Keratinocyte (primary cell): Measurements from ENCODE around the gene FBXL22. TPM values are rescaled to one million over a fixed set of nuclear protein-coding genes. Genes with fewer than 3 reads are reported as not detected.

Experiments used
- DNase-seq: peaks from one replicate; pipeline ENCODE4 v3.0.0-alpha.2; 2011; ENCODE audit warnings: low read depth, missing footprints, low spot score
- FAIRE-seq: peaks from 2 replicates; lab custom pipeline; 2011; peaks lifted over from hg19 to GRCh38; lab: Jason Lieb, UNC
- H2AFZ ChIP-seq: 2 replicates; pipeline ENCODE4 v1.6.0; 2012; ENCODE audit warnings: low read length, control low read depth, inconsistent platforms; ENCODE audit not compliant: control insufficient read depth
- H3K27ac ChIP-seq: 2 replicates; pipeline ENCODE4 v1.5.1; 2011; ENCODE audit warnings: low read length; ENCODE audit not compliant: control insufficient read depth, insufficient read depth
- H3K27me3 ChIP-seq: 3 replicates; pipeline ENCODE4 v1.6.0; 2011; ENCODE audit warnings: low read length; ENCODE audit not compliant: control insufficient read depth, insufficient read depth; ENCODE audit errors: extremely low read depth
- H3K36me3 ChIP-seq, 2 experiments: 2 replicates in 1 of 2; 3 replicates in 1 of 2; pipeline ENCODE4 v1.5.1; 2011; ENCODE audit warnings: low read length in 2 of 2, mild to moderate bottlenecking in 1 of 2; ENCODE audit not compliant: control insufficient read depth in 2 of 2, insufficient read depth in 2 of 2; ENCODE audit errors: extremely low read depth in 1 of 2
- H3K4me1 ChIP-seq: 3 replicates; pipeline ENCODE4 v1.5.1; 2011; ENCODE audit warnings: low read length; ENCODE audit not compliant: control insufficient read depth, insufficient read depth; ENCODE audit errors: extremely low read depth
- H3K4me2 ChIP-seq: 3 replicates; pipeline ENCODE4 v1.6.0; 2011; ENCODE audit warnings: low read depth, low read length; ENCODE audit not compliant: control insufficient read depth, insufficient read depth; ENCODE audit errors: extremely low read depth
- H3K4me3 ChIP-seq, 3 experiments: fragments of 200-600 bp in 1 of 3; sonication (generic) in 1 of 3; 2 replicates in 2 of 3; 3 replicates in 1 of 3; pipeline ENCODE4 v1.5.1; 2011 to 2016; ENCODE audit warnings: low read length in 3 of 3, mild to moderate bottlenecking in 3 of 3, control low read depth in 2 of 3, inconsistent platforms in 1 of 3, low read depth in 1 of 3, mixed read lengths in 1 of 3, mixed run types in 1 of 3, moderate library complexity in 1 of 3; ENCODE audit not compliant: control insufficient read depth in 2 of 3, insufficient read depth in 2 of 3; ENCODE audit errors: extremely low read depth in 1 of 3
- H3K79me2 ChIP-seq: 2 replicates; pipeline ENCODE4 v1.6.0; 2012; ENCODE audit warnings: low read length; ENCODE audit not compliant: control insufficient read depth, insufficient read depth
- H3K9ac ChIP-seq: 3 replicates; pipeline ENCODE4 v1.6.0; 2011; ENCODE audit warnings: low read length; ENCODE audit not compliant: control insufficient read depth, insufficient read depth; ENCODE audit errors: extremely low read depth
- H3K9me1 ChIP-seq: 3 replicates; pipeline ENCODE4 v1.6.0; 2011; ENCODE audit warnings: low read length; ENCODE audit not compliant: control insufficient read depth, insufficient read depth; ENCODE audit errors: extremely low read depth
- H3K9me3 ChIP-seq: 2 replicates; pipeline ENCODE4 v1.5.1; 2012; ENCODE audit warnings: low read depth, low read length; ENCODE audit not compliant: control insufficient read depth
- H4K20me1 ChIP-seq: 3 replicates; pipeline ENCODE4 v1.6.0; 2011; ENCODE audit warnings: low read length; ENCODE audit not compliant: control insufficient read depth, insufficient read depth; ENCODE audit errors: extremely low read depth
- EZH2 ChIP-seq: IDR thresholded peaks from one replicate; pipeline ENCODE4 v1.6.1; 2012; ENCODE audit warnings: inconsistent platforms, mild to moderate bottlenecking, low read length, moderate library complexity
- dilution Hi-C: fragments of 300-500 bp; cut with MboI; formaldehyde crosslinking; loops from one replicate; pipeline ENCODE4 v1.7.0; 2020; ENCODE audit warnings: low sequenced_read_pairs; ENCODE audit not compliant: extremely low pct_ligation_motif_present
- polyA plus RNA-seq, 5 experiments: library from polyadenylated mRNA; depleted of rRNA in 3 of 5; stranded (reverse) in 3 of 5; stranded (forward) in 1 of 5; unstranded in 1 of 5; fragments of >200 nt; gene quantifications; 1 replicate in 1 of 5; 2 replicates in 3 of 5; 3 replicates in 1 of 5; pipeline versions ENCODE4 v1.2.1 to v1.2.3, GENCODE V29; 2011 to 2012; ENCODE audit warnings: missing spikeins in 2 of 5, low read depth in 1 of 5, low replicate concordance in 1 of 5
- TF ChIP-seq, protein P1 (sequence below), 3 experiments: IDR thresholded peaks in 1 of 3; conservative IDR thresholded peaks in 1 of 3; optimal IDR thresholded peaks in 1 of 3; 2 replicates in 2 of 3; 3 replicates in 1 of 3; pipeline versions ENCODE3 to v1.5.1; 2011; ENCODE audit warnings: low read length in 3 of 3, mild to moderate bottlenecking in 3 of 3, moderate library complexity in 2 of 3, control low read depth in 1 of 3, inconsistent platforms in 1 of 3; ENCODE audit not compliant: insufficient read depth in 2 of 3; ENCODE audit errors: extremely low read depth in 1 of 3

Gene FBXL22
- polyA plus RNA-seq, 1 donor (not counting 4 experiments of a cell fraction or from before 2014, with no cell fraction given), result 0.04 TPM

DNA sequence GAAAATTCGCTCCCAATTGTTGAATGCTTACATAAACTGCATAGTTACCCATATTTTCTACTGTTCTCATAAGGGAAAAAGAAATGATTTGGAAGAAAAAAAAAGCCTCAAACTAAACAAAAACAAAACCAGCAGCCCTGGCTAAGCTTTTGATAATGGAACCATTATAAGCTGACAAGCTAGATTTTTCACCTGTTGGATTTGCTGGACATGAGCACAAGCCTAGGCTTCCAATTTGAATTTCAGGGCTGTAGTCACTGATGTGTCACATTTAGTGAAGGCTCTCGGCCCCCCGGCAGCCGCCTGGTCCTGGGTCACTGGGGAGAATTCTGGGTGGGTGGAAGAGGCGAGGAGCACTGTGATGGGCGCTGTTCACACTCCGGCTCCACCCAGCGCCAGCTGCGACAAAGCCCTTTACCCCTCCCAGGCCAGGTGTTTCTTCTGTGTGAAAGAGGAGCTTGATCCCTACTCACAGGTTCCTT, 4.6 kb downstream of the FBXL22 start:
- FAIRE-seq (no peak), DNase-seq (no peak)
- H3K4me2 ChIP-seq, result peak overlapping the region; percentile 93
- TF ChIP-seq EZH2, result no peak
- TF ChIP-seq, protein P1, sequence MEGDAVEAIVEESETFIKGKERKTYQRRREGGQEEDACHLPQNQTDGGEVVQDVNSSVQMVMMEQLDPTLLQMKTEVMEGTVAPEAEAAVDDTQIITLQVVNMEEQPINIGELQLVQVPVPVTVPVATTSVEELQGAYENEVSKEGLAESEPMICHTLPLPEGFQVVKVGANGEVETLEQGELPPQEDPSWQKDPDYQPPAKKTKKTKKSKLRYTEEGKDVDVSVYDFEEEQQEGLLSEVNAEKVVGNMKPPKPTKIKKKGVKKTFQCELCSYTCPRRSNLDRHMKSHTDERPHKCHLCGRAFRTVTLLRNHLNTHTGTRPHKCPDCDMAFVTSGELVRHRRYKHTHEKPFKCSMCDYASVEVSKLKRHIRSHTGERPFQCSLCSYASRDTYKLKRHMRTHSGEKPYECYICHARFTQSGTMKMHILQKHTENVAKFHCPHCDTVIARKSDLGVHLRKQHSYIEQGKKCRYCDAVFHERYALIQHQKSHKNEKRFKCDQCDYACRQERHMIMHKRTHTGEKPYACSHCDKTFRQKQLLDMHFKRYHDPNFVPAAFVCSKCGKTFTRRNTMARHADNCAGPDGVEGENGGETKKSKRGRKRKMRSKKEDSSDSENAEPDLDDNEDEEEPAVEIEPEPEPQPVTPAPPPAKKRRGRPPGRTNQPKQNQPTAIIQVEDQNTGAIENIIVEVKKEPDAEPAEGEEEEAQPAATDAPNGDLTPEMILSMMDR (optimal IDR thresholded peaks at IDR 0.05 in 1 of 3, IDR thresholded peaks at IDR 0.05 in 1 of 3, conservative IDR thresholded peaks at IDR 0.05 in 1 of 3; ENCODE audit: extremely low read depth in 1 of 3, insufficient read depth in 2 of 3, low read length in 3 of 3), result no peak
- H3K27ac ChIP-seq, result no peak overlapping the region
- H2AFZ ChIP-seq, result peak overlapping the region; percentile 1
- H4K20me1 ChIP-seq, result no peaks in the 10 kb centered on the region
- peak overlapping the region; percentile 84 for H3K9ac ChIP-seq
- no peaks in the 10 kb centered on the region for H3K79me2 ChIP-seq
- no peaks in the 10 kb centered on the region for H3K36me3 ChIP-seq
- no peaks in the 10 kb centered on the region for H3K9me1 ChIP-seq
- no peaks in the 10 kb centered on the region for H3K9me3 ChIP-seq
- H3K4me1 ChIP-seq, result peaks cover 15% of the 10 kb centered on the region
- dilution Hi-C loops, result no loop called here
- no peaks in the 10 kb centered on the region for H3K27me3 ChIP-seq
- H3K4me3 ChIP-seq, result peak overlapping the region; percentile 64 to 91 (median 82)

DNA sequence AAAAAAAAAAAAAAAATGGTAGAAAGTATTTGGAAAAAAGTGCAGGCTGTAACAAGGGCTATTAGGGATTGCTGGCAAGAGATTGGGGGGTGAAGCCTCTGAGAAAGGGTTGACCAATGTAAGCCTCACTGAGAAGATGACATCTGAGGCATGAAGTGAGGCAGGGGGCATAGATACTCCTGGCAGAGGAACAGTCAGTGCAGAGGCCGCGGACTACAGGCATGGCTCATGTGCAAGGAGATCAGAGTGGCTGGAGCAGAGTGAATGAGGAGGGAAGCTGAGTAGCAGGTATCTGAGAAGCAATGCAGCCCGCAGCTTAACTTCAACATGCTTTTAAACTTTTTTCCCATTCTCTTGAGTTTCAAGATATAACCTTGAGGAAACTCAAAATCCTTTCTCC, 5.4 kb downstream of the FBXL22 start:
- no peak overlapping the region for H3K4me2 ChIP-seq
- H3K9me3 ChIP-seq, result no peaks in the 10 kb centered on the region
- H3K9me1 ChIP-seq, result no peaks in the 10 kb centered on the region
- H2AFZ ChIP-seq, result no peak overlapping the region
- H3K27ac ChIP-seq, result no peak overlapping the region
- TF ChIP-seq, protein P1 (optimal IDR thresholded peaks at IDR 0.05 in 1 of 3, IDR thresholded peaks at IDR 0.05 in 1 of 3, conservative IDR thresholded peaks at IDR 0.05 in 1 of 3; ENCODE audit: extremely low read depth in 1 of 3, insufficient read depth in 2 of 3, low read length in 3 of 3), result no peak
- TF ChIP-seq EZH2, result no peak
- no peaks in the 10 kb centered on the region for H4K20me1 ChIP-seq
- dilution Hi-C loops, result no loop called here
- H3K4me1 ChIP-seq, result peaks cover 15% of the 10 kb centered on the region
- H3K9ac ChIP-seq, result no peak overlapping the region
- H3K27me3 ChIP-seq, result no peaks in the 10 kb centered on the region
- no peaks in the 10 kb centered on the region for H3K79me2 ChIP-seq
- DNase-seq (no peak), FAIRE-seq (no peak)
- peaks cover 0 to 1% of the 10 kb centered on the region in 2 experiments for H3K36me3 ChIP-seq
- no peak overlapping the region for H3K4me3 ChIP-seq
